Middle frontal gyrus (tissue), 1 donor: ENCODE data around the gene GDF15.
"Not testable (repeated sequence)": the region's sequence is repeated elsewhere in the genome, so short reads cannot be mapped to it uniquely, and the experiment has no call there.

Experiments used
- DNase-seq: peaks from one replicate; pipeline ENCODE4 v3.0.0-alpha.2; 2015; ENCODE audit warnings: low spot score; ENCODE audit errors: extremely low spot score

The GDF15 gene

DNA sequence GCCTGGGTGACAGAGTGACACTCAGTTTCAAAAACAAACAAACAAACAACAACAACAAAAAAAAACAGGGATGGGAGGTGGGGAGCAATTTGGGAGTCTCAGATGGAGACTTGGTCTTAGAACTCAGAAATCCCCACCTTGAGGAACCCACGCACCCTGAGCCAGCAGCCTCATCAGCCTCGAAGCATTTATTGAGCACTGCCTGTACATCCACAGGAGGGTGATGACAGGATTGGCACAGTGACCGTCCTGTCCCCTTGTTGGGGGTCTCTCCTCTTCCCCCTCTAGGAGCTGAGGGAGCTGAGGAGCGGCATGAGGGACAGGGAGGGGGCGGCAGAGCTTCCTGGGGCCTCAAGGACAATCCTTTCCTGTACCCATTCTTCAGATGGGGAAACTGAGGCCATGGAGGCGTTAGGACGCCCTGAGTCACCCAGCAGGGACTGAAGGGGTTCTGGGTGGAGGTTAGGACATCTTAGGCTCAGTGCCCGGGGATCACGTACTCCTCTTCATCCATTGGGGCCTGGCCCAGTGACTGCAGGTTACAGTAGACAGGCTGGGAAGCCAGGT, 5.6 kb downstream of the GDF15 start:
- DNase-seq, result no peak

DNA sequence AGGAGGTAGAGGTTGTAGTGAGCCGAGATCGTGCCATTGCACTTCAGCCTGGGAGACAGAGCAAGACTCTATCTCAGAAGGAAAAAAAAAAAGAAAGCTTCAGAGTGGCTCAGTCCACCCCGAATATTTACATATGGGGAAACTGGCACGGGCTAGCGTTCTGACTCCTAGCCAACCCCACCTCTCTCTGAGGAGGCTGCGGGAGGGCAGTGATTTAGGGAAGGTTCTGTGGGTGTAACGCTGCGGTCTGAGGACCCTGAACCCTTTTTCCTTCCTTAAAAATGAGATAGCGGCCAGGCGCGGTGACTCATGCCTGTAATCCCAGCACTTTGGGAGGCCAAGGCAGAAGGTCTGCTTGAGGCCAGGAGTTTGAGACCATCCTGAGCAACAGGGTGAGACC, 6.5 kb downstream of the GDF15 start:
- DNase-seq, result no peak

DNA sequence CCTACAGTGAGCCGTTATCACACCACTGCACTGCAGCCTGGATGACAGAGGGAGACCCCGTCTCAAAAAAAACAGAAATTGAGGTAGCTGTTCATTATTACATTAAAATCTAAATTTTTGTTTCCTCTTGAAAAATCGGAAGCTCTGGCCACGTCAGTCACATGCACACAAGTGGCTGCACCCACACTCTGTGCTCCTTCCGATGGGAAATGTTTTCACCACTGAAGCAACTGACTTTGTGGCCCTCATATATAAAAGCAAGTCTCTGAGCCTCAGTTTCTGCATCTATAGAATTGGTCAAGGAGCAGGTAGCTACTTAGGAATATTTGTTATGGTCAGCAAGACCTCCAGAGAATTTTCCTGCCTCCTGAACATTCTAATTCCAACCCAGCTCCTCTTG, 7.0 kb downstream of the GDF15 start:
- DNase-seq, result no peak

DNA sequence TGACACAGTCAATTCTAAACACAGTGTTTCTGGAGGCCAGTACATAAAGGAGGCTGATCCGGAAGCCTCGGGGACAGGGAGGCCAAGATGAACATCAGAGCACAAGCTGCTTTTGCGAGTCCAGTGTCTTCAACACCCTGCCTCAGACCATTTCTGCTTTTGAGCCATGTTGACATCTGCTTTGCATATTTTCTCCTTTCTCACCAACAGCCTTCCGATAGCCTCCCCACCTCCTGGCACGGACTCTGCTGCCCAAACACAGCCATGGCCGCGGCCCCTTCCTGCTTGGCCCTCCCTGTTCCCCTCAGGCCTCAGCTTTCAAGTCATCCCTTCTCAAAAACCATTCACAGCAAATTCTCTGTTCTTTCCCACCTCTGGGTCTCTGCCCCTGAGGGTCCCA, 7.9 kb downstream of the GDF15 start:
- no peak for DNase-seq

DNA sequence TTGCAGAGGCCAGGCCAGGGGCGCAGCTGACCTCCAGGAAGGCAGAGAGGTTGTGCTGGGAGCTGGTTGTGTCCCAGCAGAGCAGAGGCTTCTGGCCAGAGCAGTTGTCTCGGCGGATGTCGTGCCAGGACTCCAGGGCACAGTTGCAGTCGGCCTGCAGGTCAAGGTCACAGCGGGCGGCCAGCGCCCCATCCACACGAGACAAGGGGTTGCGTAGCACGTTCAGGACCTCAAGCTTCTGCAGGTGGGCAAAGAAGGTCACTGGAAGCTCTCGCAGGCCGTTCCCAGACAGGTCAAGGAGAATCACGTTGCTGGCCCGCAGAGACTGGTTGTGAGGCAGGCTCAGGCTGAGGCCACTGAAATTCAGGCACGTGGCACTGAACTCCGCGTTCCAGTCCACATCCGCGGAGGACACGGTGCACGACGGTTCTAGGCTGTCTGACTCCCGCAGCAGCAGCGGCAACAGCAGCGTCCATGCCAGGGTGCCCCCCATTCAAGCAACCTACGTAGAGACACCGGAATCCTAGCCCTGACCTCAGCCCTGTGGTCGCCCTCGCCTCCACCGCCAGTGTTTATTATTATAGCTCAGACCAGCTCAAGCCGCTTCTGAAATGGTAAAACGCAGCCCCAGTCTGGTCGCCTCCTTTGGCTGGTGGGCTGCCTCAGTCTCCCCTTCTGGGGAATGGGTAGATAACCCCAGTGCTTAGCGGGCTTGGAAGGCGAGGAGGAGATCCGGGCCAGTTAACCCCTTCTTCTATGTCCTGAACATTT, 10.7 kb downstream of the GDF15 start:
- no peak for DNase-seq

DNA sequence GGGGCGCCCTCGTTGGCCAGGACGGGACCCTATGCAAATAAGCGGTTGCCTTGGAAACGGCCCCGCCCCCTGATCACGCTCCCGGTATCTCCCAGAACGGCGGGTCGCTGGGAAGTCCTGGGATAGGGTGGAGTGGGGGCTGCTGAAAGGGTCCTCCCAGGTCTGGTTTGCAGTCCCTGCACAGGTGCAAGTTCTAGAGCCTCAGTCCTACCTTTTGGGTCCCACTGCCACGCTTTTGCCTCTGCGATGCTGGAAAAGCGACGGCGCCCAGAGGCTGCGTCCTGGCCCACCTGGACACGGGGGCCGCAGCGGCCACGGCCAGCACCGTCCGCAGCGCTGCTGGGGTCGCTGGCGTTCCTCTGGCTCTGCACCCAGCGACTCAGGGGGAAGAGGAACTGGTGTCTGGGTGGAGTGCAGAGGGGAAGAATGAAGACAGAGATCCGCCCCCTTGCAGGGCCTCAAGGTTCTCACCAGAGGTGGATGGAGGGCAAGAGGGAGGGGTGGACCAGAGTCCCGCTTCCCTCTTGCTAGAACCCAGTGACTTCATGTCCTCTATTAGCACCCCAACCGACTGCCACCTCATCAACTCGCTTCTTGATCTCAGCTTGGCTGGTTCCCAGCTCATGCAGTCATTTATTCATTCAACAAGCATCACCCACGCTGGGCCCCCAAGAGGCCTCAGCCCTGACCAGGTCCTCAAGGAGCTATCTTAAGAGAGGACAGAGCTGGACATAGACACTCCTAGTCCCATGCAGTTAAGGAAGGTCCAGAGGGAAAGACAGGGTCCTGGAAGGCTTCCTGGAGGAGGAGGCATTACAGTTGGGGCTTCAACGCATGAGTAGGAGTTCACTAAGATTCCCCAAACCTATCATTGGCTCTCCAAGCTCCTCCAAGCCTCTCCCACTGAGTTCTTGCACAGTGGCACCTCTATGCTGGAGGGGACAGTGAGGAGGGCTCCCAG, 11.6 kb downstream of the GDF15 start, which contains the start of gene LRRC25:
Gene LRRC25 (minus strand): TSS at position 381 of the 961 bp plus-strand sequence. CDS start 659 bp downstream, outside the sequence.
- no peak for DNase-seq

DNA sequence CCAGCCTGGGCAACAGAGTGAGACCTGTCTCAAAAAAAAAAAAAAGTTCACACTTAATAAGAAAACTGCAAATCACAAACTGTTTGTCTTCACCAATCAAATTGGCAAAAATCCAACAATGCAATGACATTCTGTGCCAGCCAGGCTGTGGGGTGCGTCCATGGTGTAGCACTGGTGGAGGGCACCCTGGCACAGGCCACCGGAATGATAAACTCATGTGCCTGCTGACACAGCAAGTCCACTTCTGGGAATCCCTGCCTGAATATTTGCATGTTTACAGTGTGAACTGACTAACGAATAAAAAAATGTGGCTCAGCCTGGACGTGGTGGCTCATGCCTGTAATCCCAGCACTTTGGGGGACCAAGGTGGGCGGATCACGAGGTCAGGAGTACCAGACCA, 13.1 kb downstream of the GDF15 start:
- no peak for DNase-seq

DNA sequence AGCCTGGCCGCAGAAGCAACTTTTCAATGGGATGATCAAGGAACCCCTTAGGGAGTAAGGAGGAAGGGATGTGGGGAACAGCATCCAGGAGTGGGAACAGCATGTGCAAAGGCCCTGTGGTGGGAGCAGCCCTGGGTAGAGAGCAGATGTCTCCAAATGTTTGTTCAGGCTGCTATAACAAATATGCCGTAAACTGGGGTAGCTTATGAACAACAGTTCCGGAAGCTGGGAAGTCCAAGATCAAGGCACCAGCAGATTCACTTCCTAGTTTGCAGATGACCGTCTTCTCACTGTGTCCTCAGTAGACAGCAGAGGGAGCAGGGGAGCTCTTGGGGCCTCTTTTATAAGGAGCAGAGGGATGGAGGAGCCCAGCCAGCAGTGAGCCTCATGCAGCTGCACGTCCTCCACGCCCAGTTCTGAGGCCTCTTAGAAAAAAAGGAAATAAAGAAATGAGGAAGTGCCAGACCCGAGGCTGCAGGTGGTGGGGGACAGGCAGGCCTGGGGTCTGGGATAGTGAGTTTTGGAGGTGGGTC, 15.7 kb downstream of the GDF15 start:
- no peak for DNase-seq

DNA sequence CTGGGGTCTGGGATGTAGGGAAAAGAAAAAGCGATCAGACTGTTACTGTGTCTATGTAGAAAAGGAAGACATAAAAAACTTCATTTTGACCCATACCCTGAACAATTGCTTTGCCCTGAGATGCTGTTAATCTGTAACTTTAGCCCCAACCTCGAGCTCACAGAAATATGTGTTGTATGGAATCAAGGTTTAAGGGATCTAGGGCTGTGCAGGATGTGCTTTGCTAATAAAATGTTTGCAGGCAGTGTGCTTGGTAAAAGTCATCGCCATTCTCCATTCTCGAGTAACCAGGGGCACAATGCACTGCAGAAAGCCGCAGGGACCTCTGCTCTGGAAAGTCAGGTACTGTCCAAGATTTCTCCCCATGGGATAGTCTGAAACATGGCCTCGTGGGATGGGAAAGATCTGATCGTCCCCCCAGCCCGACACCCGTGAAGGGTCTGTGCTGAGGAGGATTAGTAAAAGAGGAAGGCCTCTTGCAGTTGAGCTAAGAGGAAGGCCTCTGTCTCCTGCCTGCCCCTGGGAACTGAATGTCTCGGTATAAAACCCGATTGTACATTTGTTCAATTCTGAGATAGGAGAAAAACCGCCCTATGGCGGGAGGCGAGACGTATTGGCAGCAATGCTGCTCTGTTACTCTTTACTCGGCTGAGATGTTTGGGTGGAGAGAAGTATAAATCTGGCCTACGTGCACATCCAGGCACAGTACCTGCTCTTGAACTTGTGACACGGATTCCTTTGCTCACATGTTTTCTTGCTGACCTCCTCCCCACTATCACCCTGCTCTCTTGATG, 16.7 kb downstream of the GDF15 start:
- not testable (repeated sequence) for DNase-seq

DNA sequence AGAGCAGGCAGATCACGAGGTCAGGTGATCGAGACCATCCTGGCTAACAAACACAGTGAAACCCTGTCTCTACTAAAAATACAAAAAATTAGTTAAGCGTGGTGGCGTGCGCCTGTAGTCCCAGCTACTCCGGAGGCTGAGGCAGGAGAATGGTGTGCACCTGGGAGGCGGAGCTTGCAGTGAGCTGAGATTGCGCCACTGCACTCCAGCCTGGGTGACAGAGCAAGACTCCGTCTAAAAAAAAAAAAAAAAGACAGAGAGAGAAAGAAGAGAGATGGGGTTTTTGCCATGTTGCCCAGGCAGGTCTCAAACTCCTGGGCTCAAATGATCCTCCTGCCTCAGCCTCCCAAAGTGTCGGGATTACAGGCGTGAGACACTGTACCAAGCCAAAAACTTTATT, 19.8 kb downstream of the GDF15 start:
- DNase-seq, result not testable (repeated sequence)

DNA sequence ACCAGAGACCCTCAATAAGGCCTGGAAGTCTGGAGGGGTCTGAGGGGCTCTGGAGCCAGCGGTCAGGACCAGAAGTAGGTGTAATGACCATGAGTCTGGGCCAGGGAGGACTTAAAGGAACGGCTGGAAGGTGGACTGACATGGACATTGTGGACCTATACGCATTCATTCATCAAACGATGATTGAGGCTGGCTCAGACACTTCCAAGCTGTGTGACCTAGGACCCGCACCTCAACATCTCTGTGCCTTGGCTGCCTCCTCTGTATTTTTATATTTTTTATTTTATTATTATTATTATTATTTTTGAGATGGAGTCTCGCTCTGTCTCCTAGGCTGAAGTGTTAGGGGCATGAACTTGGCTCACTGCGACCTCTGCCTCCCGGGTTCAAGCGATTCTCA, 20.8 kb downstream of the GDF15 start:
- DNase-seq, result no peak

DNA sequence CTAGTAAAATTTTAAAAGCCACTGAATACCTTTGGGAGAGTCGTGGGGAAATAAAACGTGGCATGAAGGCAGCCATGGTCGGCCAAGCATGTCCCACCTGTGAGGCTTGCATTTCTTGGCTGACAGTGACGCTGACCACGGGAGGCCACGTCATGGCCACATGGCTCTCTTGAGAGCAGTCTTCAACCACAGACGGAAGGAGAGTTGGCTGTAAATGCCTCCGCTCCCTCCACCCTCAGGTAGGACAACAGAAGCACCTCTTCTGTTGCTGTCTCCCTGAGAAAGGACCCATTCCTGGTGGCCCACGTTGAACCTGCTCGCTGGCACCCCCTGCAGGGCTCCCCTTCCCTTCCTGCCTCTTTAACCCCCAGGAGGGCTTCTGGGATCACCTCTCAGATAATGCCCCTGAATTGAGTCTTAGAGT, 22.1 kb downstream of the GDF15 start:
- DNase-seq, result no peak

DNA sequence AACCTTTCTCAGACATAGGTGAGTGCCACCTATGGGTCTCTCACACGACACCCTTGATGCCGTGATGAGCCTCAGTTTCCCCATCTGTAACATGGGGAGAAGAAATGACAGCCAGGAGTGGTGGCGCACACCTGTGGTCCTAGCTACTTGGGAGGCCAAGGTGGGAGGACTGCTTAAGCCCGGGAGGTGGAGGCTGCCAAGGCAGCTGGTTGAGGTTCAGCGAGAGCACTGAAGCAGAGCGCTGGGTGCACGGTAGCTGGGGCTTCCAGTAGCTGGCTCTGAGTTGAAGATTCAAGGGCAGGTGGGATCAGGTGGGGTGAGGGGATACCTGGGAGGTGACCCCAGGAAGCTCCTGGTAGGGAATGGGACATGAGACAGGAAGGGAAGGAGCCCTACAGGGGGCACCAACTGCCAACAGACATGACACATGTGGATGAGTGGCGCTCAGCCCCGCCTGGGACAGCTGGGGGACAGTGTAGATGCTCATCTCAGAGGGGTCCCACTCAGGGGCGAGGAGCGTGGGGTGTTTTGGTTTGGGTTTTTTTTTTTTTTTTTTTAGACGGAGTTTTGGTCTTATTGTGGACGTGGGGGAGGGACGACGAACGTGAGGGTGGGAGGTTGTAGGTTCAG, 26.8 kb downstream of the GDF15 start:
- no peak for DNase-seq

DNA sequence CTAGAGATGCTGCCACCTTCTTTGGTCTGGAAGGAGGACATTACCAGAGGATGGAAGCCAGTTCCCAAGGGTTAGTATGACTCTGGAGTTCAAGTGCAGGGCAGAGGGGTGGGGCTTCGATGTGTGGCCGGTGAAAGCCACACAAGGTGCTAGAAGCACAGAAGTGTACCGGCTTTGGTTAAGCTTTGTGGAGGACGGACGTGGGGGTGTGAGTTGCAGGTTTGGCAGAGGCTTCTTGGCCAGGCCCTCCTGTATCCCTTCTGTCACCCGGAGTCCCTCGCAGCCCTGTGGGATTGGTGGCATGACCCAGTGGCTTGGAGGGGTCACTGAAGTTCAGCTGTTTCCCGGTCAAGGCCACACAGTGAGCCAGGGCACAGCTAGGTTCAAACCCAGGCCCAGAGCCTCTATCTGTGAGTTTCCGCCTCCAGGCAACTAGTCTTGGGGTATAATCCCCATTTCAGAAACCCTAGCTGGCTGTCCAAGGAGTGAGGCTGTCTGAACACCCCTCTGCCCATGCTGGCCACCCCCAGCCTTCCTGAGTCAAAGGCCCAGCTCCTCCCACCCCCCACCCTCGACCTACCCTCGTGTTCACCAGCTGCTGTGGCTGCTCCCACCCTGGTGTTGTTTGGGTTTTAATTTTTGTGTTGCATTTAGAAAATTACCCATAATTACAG, 28.7 kb downstream of the GDF15 start:
- DNase-seq, result no peak

DNA sequence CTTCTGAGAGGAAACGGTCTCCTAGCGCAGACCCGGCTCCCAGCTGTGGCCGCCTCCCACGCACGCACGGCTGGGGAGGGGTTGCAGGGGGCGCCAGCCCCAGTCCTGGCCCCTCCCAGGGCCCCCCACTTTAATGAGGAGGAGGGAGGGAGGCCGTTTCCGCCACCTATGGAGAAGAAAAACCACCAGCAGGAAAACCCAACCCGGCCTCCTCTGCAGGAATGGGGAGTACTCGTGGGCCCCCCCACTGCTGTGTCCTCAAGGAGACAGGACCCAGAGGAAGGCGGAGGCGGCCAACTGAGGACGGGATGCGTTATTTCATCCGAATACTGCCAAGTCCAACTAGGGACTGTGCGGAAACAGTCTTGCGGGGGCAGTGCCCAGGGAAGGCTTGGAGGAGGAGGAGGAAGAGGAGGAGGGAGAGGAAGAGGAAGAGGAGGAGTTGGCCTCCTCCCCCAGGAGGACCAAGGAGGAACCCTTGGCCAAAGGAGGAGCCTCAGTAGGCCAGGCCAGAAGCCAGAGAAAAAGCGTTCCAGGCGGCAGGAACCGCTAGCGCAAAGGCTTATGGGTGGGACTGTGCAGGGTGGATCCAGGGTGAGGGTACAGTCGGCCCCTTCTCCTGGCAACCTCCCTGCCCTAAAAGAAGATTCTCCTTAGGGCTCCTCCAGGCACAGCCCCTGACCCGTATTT, 29.4 kb downstream of the GDF15 start:
- DNase-seq, result no peak

DNA sequence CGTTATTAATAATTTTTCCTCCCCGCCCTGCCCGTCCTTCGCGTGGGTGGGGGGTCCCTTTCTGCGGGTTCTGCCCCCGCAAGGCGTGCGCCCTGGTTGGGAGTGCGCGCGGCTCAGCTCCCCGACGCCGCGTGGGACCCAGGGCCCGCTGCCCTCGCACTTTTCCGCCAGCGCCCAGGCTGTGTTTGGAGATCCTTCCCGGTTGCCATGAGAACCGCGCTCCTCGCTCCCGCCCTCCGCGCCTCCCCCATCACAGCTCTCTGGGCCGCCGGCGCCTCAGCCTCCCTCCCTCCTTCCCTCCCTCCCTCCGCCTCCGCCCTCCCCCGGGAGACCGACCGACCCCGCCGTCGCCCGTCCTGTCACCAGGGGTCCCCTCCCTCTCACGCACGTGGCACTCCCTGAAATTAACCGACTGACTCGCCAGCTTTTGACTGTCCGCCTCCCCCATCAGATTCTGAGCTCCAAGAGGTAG, 30.9 kb downstream of the GDF15 start:
- no peak for DNase-seq

DNA sequence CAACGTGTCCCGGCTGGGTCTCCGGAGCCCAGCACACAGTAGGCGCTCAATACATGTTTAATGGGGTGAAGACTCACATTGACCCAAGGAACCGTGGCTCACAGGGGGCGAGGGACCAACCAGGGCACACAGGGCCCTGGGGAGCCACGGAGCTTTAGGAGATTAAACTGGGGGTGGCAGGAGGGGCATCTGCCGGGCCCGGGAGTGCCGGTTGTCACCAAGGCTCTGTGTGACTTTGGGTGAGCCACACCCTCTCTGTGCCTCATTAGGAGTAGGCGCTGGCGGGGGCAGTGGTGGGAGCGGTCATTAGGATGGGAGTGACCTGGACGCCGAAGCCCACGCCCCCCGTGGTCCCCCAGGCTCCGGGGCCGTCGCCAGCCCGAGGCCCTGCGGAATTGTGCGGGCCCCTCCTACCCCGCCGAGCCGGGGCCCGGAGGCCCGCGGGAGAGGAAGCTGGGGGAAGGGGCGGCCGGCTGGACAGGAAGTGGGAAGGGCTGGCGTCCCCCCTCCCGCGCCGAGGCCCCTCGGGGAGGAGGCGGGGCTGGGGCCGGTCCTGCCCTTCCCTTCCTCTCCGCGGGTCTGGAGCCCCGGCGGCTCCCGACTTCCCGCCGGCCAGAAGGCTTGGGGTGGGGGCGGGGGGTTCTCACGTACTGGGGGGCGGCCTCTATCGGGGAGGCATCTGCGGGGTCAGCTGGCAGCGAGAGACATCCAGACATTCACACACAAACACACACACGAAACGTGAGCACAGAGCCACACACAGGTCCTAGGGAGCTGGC, 31.5 kb downstream of the GDF15 start:
- DNase-seq, result no peak

DNA sequence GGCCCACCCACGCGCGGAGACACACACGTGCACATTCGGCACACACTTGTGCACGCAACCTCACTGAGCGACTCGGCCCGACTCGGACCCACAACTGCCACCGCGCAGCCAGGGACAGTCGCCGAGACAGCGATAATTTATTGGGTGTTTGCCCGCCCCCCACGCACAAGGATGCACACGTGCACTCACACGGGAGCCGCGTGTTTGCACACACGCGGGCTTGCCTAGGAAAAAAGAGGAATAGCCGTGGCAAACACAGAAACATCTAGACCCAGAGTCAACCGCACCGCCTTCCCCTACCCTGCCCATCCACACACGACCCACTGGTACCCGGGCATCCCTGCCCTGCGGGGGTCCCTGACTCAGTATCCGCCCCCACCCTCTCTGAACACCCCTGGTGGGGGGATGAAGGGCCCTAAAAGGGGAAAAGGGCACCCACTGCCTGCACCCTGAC, 32.1 kb downstream of the GDF15 start:
- DNase-seq, result no peak
